ENCODE measurements around the gene GTPBP4. TPM values are rescaled to one million over a fixed set of nuclear protein-coding genes. Genes with fewer than 3 reads are reported as not detected.

Gene GTPBP4
- total and polyA plus RNA-seq, 2 of the 13 experiments (the other 11 are each of a cell fraction or from before 2014, with no cell fraction given): 24.1 to 85.5 TPM

DNA sequence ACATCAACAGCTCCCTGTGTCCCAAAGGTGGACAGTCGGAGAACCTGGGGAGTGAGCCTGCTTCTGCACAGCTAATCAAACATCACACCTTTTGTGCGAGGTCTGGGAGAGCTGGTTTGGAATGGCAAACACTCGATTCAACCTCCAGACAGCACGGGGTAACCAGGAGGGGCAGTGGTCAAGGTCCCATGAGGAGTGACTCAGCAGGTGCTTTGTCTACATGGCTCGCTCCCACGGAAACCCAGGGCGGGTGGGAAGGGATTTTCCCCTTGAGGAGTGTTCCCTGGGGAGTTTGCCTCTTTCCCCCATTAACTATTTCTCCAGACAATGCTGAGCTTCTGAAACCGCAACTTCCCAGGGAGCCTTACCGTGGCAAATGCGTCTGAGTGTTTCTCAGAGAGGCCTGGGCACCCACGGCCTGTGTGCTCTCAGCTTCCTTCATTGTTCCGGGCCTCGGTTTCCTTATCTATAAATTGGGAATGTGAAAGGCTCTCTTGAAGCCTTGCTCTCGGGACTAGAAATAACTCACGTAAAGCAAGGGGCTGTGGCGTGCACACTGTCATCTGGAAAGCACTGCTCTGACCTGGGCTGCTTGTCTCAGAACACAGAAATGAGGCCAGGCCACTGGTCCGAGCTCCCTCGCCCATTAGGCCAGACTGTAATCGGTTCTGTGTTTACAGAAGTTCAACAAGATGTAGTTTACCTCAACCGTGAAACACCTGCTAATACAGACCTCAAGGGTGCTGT, 14.0 kb upstream of the GTPBP4 start (continued):
- TF ChIP-seq, protein P1, sequence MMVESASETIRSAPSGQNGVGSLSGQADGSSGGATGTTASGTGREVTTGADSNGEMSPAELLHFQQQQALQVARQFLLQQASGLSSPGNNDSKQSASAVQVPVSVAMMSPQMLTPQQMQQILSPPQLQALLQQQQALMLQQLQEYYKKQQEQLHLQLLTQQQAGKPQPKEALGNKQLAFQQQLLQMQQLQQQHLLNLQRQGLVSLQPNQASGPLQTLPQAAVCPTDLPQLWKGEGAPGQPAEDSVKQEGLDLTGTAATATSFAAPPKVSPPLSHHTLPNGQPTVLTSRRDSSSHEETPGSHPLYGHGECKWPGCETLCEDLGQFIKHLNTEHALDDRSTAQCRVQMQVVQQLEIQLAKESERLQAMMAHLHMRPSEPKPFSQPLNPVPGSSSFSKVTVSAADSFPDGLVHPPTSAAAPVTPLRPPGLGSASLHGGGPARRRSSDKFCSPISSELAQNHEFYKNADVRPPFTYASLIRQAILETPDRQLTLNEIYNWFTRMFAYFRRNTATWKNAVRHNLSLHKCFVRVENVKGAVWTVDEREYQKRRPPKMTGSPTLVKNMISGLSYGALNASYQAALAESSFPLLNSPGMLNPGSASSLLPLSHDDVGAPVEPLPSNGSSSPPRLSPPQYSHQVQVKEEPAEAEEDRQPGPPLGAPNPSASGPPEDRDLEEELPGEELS (CRISPR knock-in tag; IDR thresholded peaks at IDR 0.05): peak; percentile 77
- TF ChIP-seq PHF21A (CRISPR knock-in tag; IDR thresholded peaks at IDR 0.05): 0 out of 2 replicates have a peak, but pooled peaks have one; percentile 47
- 0 out of 2 replicates have a peak, but pooled peaks have one; percentile 52 for TF ChIP-seq ZBTB42 (CRISPR knock-in tag; IDR thresholded peaks at IDR 0.05)
- no peak for TF ChIP-seq ZMYM2 (CRISPR knock-in tag; IDR thresholded peaks at IDR 0.05)
- TF ChIP-seq MAF1 (CRISPR knock-in tag; IDR thresholded peaks at IDR 0.05; ENCODE audit: borderline replicate concordance): no peak
- no peak for TF ChIP-seq FOXO4 (CRISPR knock-in tag; conservative IDR thresholded peaks at IDR 0.05)
- no peak for TF ChIP-seq CC2D1A (CRISPR knock-in tag; IDR thresholded peaks at IDR 0.05)
- TF ChIP-seq HOXA3 (CRISPR knock-in tag; IDR thresholded peaks at IDR 0.05): peak; percentile 57; the same call in 1 of the 2 replicates
- TF ChIP-seq HNF4G (IDR thresholded peaks at IDR 0.05; ENCODE audit: borderline replicate concordance, low read depth, low read length): peak; percentile 73; the same call in 1 of the 2 replicates
- peak; percentile 80; the same call in 1 of the 2 replicates for TF ChIP-seq HNF4G (CRISPR knock-in tag; IDR thresholded peaks at IDR 0.05; ENCODE audit: borderline replicate concordance, low read depth)
- TF ChIP-seq NR2F2 (IDR thresholded peaks at IDR 0.05; ENCODE audit: borderline replicate concordance, low read depth): 0 out of 2 replicates have a peak, but pooled peaks have one; percentile 39
- TF ChIP-seq, protein P2, sequence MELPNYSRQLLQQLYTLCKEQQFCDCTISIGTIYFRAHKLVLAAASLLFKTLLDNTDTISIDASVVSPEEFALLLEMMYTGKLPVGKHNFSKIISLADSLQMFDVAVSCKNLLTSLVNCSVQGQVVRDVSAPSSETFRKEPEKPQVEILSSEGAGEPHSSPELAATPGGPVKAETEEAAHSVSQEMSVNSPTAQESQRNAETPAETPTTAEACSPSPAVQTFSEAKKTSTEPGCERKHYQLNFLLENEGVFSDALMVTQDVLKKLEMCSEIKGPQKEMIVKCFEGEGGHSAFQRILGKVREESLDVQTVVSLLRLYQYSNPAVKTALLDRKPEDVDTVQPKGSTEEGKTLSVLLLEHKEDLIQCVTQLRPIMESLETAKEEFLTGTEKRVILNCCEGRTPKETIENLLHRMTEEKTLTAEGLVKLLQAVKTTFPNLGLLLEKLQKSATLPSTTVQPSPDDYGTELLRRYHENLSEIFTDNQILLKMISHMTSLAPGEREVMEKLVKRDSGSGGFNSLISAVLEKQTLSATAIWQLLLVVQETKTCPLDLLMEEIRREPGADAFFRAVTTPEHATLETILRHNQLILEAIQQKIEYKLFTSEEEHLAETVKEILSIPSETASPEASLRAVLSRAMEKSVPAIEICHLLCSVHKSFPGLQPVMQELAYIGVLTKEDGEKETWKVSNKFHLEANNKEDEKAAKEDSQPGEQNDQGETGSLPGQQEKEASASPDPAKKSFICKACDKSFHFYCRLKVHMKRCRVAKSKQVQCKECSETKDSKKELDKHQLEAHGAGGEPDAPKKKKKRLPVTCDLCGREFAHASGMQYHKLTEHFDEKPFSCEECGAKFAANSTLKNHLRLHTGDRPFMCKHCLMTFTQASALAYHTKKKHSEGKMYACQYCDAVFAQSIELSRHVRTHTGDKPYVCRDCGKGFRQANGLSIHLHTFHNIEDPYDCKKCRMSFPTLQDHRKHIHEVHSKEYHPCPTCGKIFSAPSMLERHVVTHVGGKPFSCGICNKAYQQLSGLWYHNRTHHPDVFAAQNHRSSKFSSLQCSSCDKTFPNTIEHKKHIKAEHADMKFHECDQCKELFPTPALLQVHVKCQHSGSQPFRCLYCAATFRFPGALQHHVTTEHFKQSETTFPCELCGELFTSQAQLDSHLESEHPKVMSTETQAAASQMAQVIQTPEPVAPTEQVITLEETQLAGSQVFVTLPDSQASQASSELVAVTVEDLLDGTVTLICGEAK (IDR thresholded peaks at IDR 0.05): no peak
- TF ChIP-seq, protein P2 (CRISPR knock-in tag; IDR thresholded peaks at IDR 0.05): peak; percentile 72
- TF ChIP-seq HNRNPLL (IDR thresholded peaks at IDR 0.05; ENCODE audit: low read depth, low read length, poor library complexity, severe bottlenecking): no peak
- TF ChIP-seq ZNF230 (CRISPR knock-in tag; IDR thresholded peaks at IDR 0.05): no peak
- TF ChIP-seq NR2C2 (CRISPR knock-in tag; IDR thresholded peaks at IDR 0.05; ENCODE audit: borderline replicate concordance): peak; percentile 29; the same call in 1 of the 2 replicates
- peak; percentile 42; the same call in 1 of the 2 replicates for TF ChIP-seq DMAP1 (CRISPR knock-in tag; IDR thresholded peaks at IDR 0.05)

Data from HepG2 (cell line).